Epithelial cell of proximal tubule (primary cell): ENCODE data around the gene DEPDC1. TPM values are rescaled to one million over a fixed set of nuclear protein-coding genes. Genes with fewer than 3 reads are reported as not detected.

Source experiments
- DNase-seq: peaks from one replicate; pipeline ENCODE4 v3.0.0-alpha.2; 2011; ENCODE audit warnings: low read depth
- H3K4me3 ChIP-seq: 2 replicates; pipeline ENCODE4 v1.5.1; 2011; ENCODE audit warnings: low read depth, mild to moderate bottlenecking, low read length
- total RNA-seq: library from RNA; depleted of rRNA; stranded (reverse); fragments of >200 nt; gene quantifications from 2 replicates; pipeline ENCODE4 v1.2.3, GENCODE V29; 2015
- TF ChIP-seq, protein P1 (sequence below): conservative IDR thresholded peaks from 2 replicates; pipeline ENCODE4 v1.5.1; 2012; ENCODE audit warnings: low read depth, mild to moderate bottlenecking, low read length

Gene DEPDC1
- total RNA-seq, 1 donor from 2014 or later = 41.2 TPM

DNA sequence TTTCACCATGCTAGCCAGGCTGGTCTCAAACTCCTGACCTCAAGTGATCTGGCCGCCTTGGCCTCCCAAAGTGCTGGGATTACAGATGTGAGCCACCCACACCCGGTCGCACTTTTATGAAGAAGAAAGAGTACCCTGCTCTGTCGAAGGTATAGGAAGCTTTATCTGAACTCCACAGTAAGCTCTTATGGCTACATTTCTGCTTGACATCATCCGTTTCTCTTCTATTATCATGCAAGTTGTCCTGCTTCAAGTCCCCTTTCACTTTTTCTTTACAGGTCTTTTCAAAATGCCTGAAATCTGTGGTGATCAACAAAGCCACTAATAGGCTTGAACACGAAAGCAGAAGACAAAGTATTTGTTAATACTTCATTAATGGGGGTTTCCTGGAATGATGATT lies 51.2 kb downstream of the DEPDC1 start:
- no peak overlapping the region for H3K4me3 ChIP-seq
- TF ChIP-seq, protein P1, sequence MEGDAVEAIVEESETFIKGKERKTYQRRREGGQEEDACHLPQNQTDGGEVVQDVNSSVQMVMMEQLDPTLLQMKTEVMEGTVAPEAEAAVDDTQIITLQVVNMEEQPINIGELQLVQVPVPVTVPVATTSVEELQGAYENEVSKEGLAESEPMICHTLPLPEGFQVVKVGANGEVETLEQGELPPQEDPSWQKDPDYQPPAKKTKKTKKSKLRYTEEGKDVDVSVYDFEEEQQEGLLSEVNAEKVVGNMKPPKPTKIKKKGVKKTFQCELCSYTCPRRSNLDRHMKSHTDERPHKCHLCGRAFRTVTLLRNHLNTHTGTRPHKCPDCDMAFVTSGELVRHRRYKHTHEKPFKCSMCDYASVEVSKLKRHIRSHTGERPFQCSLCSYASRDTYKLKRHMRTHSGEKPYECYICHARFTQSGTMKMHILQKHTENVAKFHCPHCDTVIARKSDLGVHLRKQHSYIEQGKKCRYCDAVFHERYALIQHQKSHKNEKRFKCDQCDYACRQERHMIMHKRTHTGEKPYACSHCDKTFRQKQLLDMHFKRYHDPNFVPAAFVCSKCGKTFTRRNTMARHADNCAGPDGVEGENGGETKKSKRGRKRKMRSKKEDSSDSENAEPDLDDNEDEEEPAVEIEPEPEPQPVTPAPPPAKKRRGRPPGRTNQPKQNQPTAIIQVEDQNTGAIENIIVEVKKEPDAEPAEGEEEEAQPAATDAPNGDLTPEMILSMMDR = no peak
- no peak for DNase-seq

DNA sequence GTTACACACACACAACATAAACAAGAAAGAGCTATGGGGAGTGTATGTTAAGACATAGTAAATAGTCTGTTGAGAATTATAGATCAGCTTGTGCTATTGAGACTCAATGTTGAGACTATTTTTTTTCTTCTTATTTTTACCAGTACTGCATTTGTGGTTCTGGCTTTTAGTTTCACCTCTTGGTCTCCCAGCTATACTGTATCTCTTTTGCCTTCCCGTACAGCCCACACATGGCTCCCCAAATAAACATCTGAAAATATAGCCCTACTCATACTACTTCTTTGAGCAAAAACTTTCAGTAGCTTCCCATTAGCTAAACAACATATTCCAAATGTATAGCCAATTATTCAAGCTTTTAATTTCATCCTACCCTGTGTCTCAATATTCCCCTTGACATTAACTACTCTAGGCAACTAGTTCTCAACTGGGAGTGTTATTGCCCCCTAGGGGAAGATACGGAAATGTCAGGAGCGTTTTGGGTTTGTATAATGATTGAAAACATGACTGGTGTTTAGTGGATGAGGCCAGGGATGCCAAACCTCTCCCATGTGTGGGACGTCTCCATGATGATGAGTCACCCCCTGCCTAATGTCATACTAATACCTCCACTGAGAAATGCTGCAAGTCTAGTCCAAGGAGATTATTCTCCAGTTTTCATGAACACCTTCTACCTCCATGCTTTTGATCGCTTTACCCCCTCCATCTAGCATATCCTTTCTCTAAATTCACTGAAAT lies 53.9 kb downstream of the DEPDC1 start:
- H3K4me3 ChIP-seq = no peak overlapping the region
- DNase-seq = peak; percentile 45
- TF ChIP-seq, protein P1 = peak; percentile 81

DNA sequence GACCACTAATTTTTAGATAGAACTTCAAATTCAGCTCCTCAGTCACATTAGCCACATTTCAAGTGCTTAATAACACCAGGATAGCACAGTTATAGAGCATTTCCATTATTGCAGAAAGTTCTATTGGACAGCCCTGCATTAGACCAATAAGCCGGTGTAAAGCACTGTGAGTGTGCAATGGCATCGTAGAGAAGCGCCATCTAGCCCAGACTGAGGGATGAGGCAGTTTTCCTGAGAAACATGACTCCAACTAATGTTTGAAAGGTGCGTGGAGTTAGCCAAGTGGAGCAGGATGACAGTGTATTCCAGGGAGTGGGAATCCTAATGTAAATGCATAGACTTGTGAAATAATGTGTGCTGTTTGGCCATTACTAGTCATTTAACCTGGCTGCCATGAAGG lies 54.9 kb downstream of the DEPDC1 start:
- no peak for DNase-seq
- H3K4me3 ChIP-seq = no peak overlapping the region
- TF ChIP-seq, protein P1 = peak; percentile 21

DNA sequence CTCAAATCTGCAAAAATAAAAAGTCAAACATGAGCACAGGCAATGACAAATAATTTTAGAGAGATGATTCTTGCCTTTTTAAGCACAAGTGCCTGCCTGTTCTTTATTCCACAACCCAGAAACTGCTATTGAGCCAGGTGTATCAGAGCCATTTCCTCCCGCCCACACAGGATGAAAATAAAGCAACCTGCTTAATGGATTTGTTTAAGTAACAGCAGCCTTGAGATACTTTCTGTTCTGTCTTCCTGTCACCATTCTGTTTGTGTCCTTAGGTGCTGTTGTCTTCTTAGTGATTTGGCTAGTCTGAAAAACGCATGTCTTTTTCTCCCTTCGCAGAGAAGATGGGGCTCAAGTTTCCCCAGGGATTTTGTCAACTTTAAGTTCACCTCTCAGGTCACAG lies 58.6 kb downstream of the DEPDC1 start:
- TF ChIP-seq, protein P1 = no peak
- H3K4me3 ChIP-seq = no peak overlapping the region
- DNase-seq = no peak

DNA sequence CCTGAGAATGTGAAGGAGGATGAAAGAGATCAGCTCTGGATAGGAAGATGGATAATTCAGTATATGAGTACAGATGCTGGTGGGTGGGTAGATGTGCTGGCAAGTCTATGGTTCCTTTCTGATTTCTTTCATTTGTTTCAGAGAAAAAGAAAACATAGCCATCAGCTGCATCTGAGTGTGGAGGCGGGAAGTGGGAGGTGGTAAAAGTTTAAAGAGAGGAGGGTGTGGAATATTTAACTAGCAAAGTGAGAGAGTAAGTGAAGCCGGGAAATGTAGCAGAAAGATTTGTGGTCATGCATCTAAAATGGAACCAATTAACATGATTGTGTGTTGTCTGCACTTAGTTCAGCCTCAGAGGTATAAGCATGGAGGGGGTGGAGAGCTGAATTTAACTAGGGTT lies 63.5 kb downstream of the DEPDC1 start:
- H3K4me3 ChIP-seq = no peak overlapping the region
- no peak for DNase-seq
- TF ChIP-seq, protein P1 = no peak

DNA sequence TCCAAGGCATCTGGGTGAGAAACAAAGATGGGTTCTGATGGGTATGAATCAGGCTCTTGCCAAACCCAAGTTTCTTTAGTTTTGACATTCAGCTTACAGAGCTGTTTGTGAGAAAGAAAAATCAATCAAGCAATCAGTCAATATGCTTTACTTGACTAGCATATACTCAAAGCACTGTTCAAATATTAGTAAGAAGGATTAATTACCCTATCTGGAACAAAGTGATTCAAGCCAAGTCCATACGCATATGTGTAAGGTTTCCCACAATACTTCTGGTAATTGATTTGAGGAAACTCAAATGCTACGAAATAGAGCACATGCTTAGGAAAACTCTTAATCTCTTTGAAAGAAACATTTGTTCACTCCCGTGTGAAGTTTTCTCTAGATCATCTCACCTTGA lies 65.8 kb downstream of the DEPDC1 start:
- H3K4me3 ChIP-seq = no peak overlapping the region
- TF ChIP-seq, protein P1 = no peak
- no peak for DNase-seq

DNA sequence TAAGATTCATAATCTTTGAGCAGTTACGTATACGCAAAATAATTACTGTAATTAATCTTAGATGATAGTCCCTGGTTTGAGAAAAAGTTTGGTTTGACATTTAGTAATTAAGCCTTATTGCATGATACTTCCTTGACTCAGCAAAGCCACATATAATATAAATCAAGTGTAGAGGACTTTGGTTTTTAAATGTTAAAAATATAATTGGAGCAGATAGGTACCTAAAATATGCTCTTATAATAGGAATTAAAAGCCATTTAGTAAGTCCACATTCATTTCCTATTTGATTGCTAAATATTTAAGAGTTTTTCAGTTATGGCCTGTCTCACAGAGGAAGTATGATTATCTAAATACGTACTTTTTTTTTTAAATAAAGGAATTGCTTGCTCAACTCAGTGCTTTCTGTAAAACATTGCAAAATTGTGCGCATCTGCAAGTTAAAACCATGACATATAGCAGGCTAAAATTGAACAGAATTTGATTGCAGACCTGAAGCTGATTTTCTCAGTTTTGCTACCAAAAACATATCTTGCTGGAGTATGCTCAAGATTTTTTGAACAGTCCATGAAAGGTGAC lies 67.6 kb downstream of the DEPDC1 start:
- H3K4me3 ChIP-seq = no peak overlapping the region
- no peak for DNase-seq
- TF ChIP-seq, protein P1 = no peak
